NCI-H524 (cell line): ENCODE results near the gene E2F1.
A peak's percentile ranks its signal among the peaks of the same experiment; 100 is the strongest.

Experiments
- DNase-seq, 2 experiments: peaks; one replicate each; lab custom pipeline; 2025; lab: John Stamatoyannopoulos, UW

Gene E2F1

GRCh38 chr20:33686100-33686983 lies at the start of gene E2F1:
Gene E2F1 (minus strand): TSS chr20:33686385. CDS start chr20:33686264, 121 bp downstream.
- peak; percentile 96 to 97 for DNase-seq

- no peak for DNase-seq
Measured at GRCh38 chr20:33733654-33734576, 47.7 kb upstream of the E2F1 start.

DNA sequence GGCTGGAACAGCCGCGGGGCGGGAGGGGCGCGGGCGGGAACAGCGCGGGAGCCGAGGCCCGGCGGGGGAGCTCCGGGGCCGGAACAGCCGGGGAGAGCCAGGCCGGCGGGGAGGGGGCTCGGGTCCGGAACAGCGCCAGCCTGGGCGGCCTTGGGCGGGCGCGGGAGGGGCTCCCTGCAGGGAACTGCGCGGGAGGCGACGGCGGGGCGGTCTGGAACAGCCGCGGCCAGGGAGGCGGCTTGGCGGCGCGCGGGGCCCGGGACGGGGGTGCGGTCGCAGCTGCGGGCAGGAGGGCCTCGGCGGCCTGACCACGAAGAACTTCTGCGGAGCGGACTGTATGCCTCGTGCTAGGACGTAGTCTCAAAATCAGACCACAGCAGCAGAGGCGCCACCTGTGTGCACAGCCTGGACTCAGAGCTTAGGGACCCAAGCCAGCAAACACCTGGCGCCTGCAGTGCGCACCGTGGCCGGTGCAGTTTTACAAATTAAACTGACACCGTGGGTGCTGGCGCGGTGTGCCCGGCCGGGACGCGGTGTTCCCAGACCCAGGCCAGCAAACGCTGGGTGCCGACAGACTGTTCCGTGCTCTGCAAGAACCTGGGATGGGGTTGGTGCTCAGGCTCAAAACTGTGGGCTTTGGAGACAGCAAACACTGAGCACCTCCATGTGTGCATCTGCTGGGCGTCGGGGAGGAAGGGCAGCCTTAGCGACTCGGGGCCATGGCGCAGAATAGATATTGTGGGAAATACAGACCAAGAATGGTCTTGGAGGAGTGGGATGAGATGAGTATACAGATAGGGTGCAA lies 46.2 kb upstream of the E2F1 start:
- peak; percentile 75 to 91 for DNase-seq

- DNase-seq: peak; percentile 86 to 94
Measured at GRCh38 chr20:33731693-33732165, 45.5 kb upstream of the E2F1 start, which contains the start of gene ZNF341. Gene ZNF341 (plus strand): TSS chr20:33731996. CDS start chr20:33732022, 26 bp downstream.

DNA sequence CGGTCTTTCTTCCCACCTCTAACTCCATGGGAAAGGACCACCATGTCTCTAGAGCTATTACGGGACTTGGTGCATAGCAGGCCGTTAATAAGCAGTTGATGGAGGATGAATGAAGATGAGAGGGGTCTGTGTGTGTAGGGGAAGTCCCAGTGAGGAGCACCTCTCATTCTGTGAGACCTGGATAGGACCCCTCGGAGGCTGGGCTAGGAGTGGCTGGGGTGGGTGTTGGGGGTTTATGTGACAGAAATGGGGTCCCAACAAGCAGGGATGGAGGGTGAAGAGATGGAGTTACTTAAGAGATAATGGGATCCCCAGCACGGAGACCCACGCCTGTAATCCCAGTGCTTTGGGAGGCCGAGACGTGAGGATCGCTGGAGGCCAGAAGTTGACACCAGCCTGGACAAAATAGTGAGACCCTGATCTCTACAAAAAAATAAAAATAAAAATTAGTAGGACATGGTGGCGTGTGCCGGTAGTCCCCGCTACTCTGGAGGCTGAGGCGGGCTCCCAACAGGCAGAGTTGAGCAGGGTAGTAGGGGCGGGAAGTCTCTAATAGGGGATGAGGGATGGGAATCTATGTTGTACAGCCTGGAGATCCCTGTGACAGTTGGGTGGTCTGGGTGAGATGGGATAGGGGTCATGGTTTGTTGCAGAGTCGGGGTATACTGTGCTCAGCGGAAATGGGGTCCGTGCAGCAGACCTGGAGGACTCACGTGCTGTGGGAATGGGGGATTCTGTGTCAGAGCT lies 44.9 kb upstream of the E2F1 start:
- no peak for DNase-seq

GRCh38 chr20:33729101-33729500 lies 42.9 kb upstream of the E2F1 start:
- DNase-seq: no peak

DNA sequence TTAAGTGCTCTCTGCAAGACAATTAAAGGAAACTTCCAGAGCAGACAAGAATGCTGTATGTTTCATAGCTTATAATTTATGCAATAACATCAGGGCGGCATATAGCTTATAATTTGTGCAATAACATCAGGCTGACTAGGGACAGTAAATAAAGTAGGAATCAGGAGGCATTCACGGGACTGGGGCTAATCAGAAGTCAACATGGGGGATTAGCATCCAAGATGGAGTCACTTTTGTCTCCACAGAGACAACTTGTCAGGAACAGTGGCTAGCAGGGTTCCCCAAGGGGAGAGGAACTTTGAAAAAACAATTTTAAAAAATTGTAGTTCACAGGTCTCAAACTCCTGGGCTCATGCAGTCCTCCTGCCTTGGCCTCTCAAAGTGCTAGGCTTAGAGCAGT lies 42.3 kb upstream of the E2F1 start:
- no peak for DNase-seq

DNA sequence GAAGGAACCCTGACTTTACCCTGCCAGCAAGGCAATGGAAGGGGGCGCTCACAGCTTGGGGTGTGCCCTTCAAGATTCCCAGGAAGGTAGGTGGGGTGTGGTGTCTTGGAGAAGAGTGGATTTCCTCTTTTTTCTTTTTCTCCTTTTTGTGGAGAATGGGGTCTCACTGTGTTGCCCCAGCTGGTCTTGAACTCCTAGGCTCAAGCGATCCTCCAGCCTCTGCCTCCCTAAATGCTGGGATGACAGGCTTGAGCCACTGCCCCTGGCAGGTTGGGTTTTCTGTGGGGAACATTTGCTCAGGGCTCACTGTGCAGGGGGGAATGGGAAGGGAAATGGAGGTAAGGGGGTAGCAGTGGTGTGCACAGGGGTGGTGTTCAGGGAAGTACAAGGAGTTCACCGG lies 41.6 kb upstream of the E2F1 start:
- DNase-seq: no peak

GRCh38 chr20:33727115-33727479 lies 40.9 kb upstream of the E2F1 start:
- DNase-seq: no peak

DNA sequence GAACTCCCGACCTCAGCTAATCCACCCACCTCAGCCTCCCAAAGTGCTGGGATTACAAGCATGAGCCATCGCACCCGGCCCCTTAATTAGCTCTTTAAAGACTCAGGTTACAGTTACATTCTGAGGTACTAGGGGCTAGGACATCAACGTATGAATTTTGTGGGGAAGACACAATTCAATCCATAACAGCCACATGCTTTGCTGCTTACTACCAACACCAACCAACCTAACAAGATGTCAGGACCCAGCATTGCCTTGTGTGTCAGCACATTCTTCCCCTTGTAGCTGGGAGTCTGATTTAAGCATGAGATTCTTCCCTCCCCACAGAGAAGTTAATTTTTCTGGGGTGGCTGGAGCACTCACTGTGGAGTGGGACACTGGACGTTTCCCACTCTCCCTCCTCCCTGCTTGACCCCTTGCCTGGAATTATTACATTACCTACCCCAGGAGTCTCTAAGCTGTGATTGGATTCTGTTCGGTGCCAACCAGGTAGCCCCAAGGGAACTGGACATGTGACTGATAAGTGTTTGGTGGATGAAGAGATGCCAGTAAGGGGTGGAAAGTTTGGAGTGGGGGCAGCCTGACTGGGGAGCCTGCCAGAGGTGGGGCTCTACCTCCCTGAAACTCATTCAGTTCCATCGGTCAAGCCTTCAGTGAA lies 39.6 kb upstream of the E2F1 start:
- DNase-seq: peak in 1 of 2 experiments; percentile 23

GRCh38 chr20:33724439-33725094 lies 38.4 kb upstream of the E2F1 start:
- DNase-seq: no peak

- DNase-seq: no peak
Measured at GRCh38 chr20:33721391-33722140, 35.4 kb upstream of the E2F1 start.

DNA sequence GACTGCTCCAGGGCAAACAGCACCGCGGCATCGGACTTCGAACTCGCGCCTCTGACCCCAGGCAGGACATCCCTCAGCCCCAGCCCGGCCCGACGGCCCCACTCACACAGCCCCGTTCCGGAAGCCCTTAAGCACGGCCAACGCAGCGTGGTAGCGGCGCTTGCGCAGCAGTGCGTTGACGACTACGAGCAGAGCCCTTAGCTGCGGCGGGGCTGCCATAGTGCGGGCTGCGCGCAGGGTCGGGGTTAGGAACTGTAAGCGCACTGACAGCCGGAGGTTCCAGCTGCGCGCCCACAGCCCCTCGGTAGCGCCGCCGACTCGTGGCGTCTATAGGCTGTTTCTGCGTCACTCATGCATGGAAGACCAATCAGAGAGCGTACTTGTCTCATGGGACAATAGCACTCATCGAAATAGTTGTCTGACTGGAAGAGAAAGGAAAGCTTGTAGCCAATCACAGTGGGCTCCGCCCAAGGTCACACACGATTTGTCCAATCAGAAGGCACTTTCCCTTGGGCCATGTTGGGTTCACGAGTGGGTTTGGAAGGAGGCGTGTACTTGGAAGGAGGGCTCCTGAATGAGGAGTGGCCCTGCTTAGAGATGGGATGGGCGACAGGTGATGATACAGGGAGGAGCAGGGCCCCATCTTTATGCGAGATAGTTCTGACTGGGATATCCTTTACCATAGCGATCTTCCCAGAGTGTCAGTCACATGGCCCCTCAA lies 34.0 kb upstream of the E2F1 start, which contains the start of gene PXMP4:
TSS of gene PXMP4 (minus strand) at position 322 of the 721 bp plus-strand sequence. CDS start at position 219, 103 bp downstream.
- peak; percentile 100 for DNase-seq

DNA sequence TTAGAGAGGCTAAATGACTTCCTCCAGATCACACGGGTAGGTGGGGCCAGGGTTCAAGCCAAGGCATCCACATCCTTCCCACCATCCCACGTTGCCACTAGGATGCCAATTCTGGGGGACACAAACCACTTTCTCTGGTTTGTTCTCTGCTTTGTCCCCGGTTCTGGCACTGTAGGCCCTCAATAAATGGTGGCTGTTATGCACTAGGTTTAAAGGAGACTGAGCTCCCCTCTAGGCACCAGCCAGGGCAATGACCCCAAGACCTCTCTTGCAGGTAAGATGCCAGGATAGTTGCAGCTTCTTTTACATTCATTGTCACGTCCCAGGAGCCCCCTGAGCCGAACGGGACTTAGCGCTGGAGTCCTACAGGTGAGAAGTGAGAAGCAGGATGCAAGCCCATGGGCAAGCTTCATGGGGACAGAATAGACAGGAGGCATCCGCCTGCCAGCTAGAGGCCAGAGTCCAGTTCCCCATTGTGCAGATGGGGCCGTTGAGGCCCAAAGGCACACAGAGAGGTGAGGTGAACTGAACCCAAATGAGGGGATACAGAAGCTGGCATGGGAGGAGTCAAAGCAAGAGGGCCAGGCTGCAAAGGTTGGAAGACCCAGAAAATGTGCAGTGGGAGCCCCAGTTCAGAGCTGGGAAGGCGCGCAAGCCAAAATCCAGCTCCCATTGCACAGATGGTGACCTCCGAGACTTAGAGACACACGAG lies 33.2 kb upstream of the E2F1 start:
- DNase-seq: no peak

DNA sequence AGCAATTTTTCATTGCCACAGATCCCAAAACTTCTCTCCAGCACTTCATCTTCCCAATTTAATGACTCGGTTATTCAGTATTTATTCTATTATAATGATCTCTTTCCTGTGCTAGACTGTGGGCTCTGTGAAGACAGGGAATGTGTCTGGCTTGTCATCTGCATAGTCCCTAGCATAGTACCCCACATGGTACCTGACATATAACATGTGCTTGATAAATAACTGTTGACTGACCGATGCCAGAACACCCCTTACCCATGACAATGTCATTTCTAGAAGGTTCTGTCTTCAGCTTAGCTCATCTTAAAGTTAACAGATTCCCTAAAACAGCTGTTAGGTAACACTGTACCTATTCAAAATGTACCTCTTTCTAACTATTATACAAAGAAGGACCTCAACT lies 30.3 kb upstream of the E2F1 start:
- DNase-seq: no peak

GRCh38 chr20:33713865-33714367 lies 27.7 kb upstream of the E2F1 start:
- no peak for DNase-seq

DNA sequence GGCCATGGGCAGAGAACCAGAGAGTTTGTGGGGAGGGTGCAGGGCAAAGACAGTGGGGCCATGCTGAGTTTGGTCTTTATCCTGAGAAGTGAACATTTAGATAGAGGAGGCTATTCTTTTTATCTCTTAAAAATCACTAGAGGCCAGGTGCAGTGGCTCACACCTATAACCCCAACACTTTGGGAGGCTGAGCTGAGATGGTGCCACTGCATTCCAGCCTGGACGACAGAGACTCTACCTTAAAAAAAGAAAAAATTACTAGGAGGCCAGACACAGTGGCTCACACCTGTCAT lies 25.2 kb upstream of the E2F1 start:
- no peak for DNase-seq
